Liver (tissue), 3 donors: ENCODE data around the gene RARG.

Source experiments
- ATF3 ChIP-seq: IDR thresholded peaks from 2 replicates; pipeline ENCODE4 v1.6.1; 2016; ENCODE audit warnings: antibody characterized with exemption
- CTCF ChIP-seq: fragments of 150-350 bp; IDR thresholded peaks from 2 replicates; pipeline ENCODE4 v1.5.1; 2017; ENCODE audit warnings: improper control_type of control experiment, low read depth, low read length; ENCODE audit not compliant: missing input control
- FOXA1 ChIP-seq: IDR thresholded peaks from 2 replicates; pipeline ENCODE4 v1.6.1; 2016; ENCODE audit warnings: antibody characterized with exemption
- GABPA ChIP-seq, 2 donors: IDR thresholded peaks in 1 of 2; conservative IDR thresholded peaks in 1 of 2; 2 replicates each; pipeline ENCODE4 v1.6.1; 2016; ENCODE audit warnings: antibody characterized with exemption in 2 of 2, mild to moderate bottlenecking in 1 of 2, moderate library complexity in 1 of 2
- MAX ChIP-seq: IDR thresholded peaks from 2 replicates; pipeline ENCODE4 v1.6.1; 2016; ENCODE audit warnings: antibody characterized with exemption
- RAD21 ChIP-seq, 2 donors: IDR thresholded peaks; 2 replicates each; pipeline ENCODE4 v1.6.1; 2016; ENCODE audit warnings: antibody characterized with exemption in 2 of 2, mild to moderate bottlenecking in 2 of 2
- REST ChIP-seq: IDR thresholded peaks from 2 replicates; pipeline ENCODE4 v1.6.1; 2016; ENCODE audit warnings: antibody characterized with exemption, mild to moderate bottlenecking
- RXRA ChIP-seq, 2 donors: IDR thresholded peaks; 2 replicates each; pipeline ENCODE4 v1.6.1; 2017 to 2018; ENCODE audit warnings: antibody characterized with exemption in 2 of 2, mild to moderate bottlenecking in 1 of 2
- SP1 ChIP-seq: IDR thresholded peaks from 2 replicates; pipeline ENCODE4 v1.6.1; 2018; ENCODE audit warnings: antibody characterized with exemption, mild to moderate bottlenecking
- TAF1 ChIP-seq: conservative IDR thresholded peaks from 2 replicates; pipeline ENCODE4 v1.6.1; 2016; ENCODE audit warnings: antibody characterized with exemption, mild to moderate bottlenecking
- YY1 ChIP-seq: IDR thresholded peaks from 2 replicates; pipeline ENCODE4 v1.6.1; 2016; ENCODE audit warnings: antibody characterized with exemption, mild to moderate bottlenecking
- ZBTB33 ChIP-seq: IDR thresholded peaks from 2 replicates; pipeline ENCODE4 v1.6.1; 2016; ENCODE audit warnings: antibody characterized with exemption
- donor health status: healthy.
- donor health status: healthy.

- TF ChIP-seq GABPA (IDR thresholded peaks at IDR 0.05 in 1 of 2, conservative IDR thresholded peaks at IDR 0.05 in 1 of 2) (no peak), REST (no peak), TAF1 (no peak), CTCF (no peak), RAD21 (IDR thresholded peaks at IDR 0.05) (no peak), ZBTB33 (no peak), SP1 (no peak), YY1 (no peak), FOXA1 (no peak), MAX (no peak), RXRA (IDR thresholded peaks at IDR 0.05) (no peak), ATF3 (no peak)
Measured at GRCh38 chr12:53235742-53236442, 3.9 kb upstream of the RARG start.
